Endothelial cell of umbilical vein (primary cell): ENCODE measurements around the gene EPN2. TPM values are rescaled to one million over a fixed set of nuclear protein-coding genes. Genes with fewer than 3 reads are reported as not detected.

Experiments
- BruUV-seq: library from RNA; stranded (reverse); fragments of 400-500 nt; replicated peaks from 2 replicates; lab custom pipeline; 2021; lab: Mats Ljungman, UMichigan
- CTCF ChIA-PET: fragments of 300-600, 350-600 bp; sonication (Branson Sonifier 250); formaldehyde crosslinking; loops from one replicate; lab custom pipeline; 2021; ENCODE audit warnings: antibody characterized with exemption, inconsistent platforms; lab: Charles Lee
- POLR2A ChIA-PET: fragments of 300-600, 350-600 bp; sonication (Branson Sonifier 250); formaldehyde crosslinking; loops from one replicate; lab custom pipeline; 2021; ENCODE audit warnings: antibody characterized with exemption, inconsistent platforms; lab: Charles Lee
- DNase-seq: peaks from one replicate; pipeline ENCODE4 v3.0.0-alpha.2; 2011; ENCODE audit warnings: low read depth, low spot score
- FAIRE-seq: peaks from 2 replicates; lab custom pipeline; 2011; peaks lifted over from hg19 to GRCh38; lab: Jason Lieb, UNC
- H2AFZ ChIP-seq: 2 replicates; pipeline ENCODE4 v1.6.0; 2012; ENCODE audit warnings: low read depth, low read length, control low read depth, inconsistent platforms
- H3K27ac ChIP-seq: 2 replicates; pipeline ENCODE4 v1.5.1; 2011; ENCODE audit warnings: low read depth, mild to moderate bottlenecking, control low read depth, low read length, moderate library complexity; ENCODE audit not compliant: insufficient read depth
- H3K27me3 ChIP-seq, 2 experiments: 2 replicates each; pipeline versions ENCODE4 v1.6.0 to v1.6.1; 2011; ENCODE audit warnings: low read length in 2 of 2, mixed read lengths in 1 of 2; ENCODE audit not compliant: control insufficient read depth in 2 of 2, insufficient read depth in 2 of 2
- H3K36me3 ChIP-seq, 2 experiments: 2 replicates in 1 of 2; 3 replicates in 1 of 2; pipeline ENCODE4 v1.5.1; 2011; ENCODE audit warnings: low read length in 2 of 2, mild to moderate bottlenecking in 1 of 2, moderate library complexity in 1 of 2; ENCODE audit not compliant: control insufficient read depth in 2 of 2, insufficient read depth in 2 of 2; ENCODE audit errors: extremely low read depth in 1 of 2
- H3K4me1 ChIP-seq: 3 replicates; pipeline ENCODE4 v1.5.1; 2011; ENCODE audit warnings: mild to moderate bottlenecking, low read length; ENCODE audit not compliant: control insufficient read depth, insufficient read depth; ENCODE audit errors: extremely low read depth
- H3K4me2 ChIP-seq: 2 replicates; pipeline ENCODE4 v1.6.1; 2011; ENCODE audit warnings: low read length, control low read depth, mixed read lengths; ENCODE audit not compliant: insufficient read depth
- H3K4me3 ChIP-seq, 3 experiments: fragments of 200-600 bp in 1 of 3; sonication (generic), shearing (Covaris generic) in 1 of 3; replicated peaks in 1 of 3; 2 replicates each; pipeline ENCODE4 v1.5.1; 2011 to 2016; ENCODE audit warnings: control low read depth in 3 of 3, low read length in 3 of 3, mild to moderate bottlenecking in 2 of 3, inconsistent platforms in 1 of 3, low read depth in 1 of 3, moderate library complexity in 1 of 3; ENCODE audit not compliant: insufficient read depth in 1 of 3
- H3K79me2 ChIP-seq: 2 replicates; pipeline ENCODE4 v1.6.0; 2012; ENCODE audit warnings: low read length, inconsistent platforms; ENCODE audit not compliant: control insufficient read depth, insufficient read depth
- H3K9ac ChIP-seq: replicated peaks from 2 replicates; pipeline ENCODE3; 2011; ENCODE audit warnings: low read length, control low read depth; ENCODE audit not compliant: insufficient read depth; ENCODE audit errors: extremely low read depth
- H3K9me1 ChIP-seq: replicated peaks from 3 replicates; pipeline ENCODE4 v1.6.0; 2011; ENCODE audit warnings: mild to moderate bottlenecking, low read length; ENCODE audit not compliant: control insufficient read depth, insufficient read depth; ENCODE audit errors: extremely low read depth
- H3K9me3 ChIP-seq: replicated peaks from 2 replicates; pipeline ENCODE4 v1.5.1; 2012; ENCODE audit warnings: low read length, inconsistent platforms; ENCODE audit not compliant: control insufficient read depth, insufficient read depth
- H4K20me1 ChIP-seq: replicated peaks from 2 replicates; pipeline ENCODE3; 2011; ENCODE audit warnings: mild to moderate bottlenecking, low read length; ENCODE audit not compliant: control insufficient read depth, insufficient read depth; ENCODE audit errors: extremely low read depth
- CTCF ChIP-seq, 2 donors: IDR thresholded peaks; 1 replicate in 1 of 2; 2 replicates in 1 of 2; pipeline ENCODE4 v1.5.1; 2011; ENCODE audit warnings: low read length in 2 of 2, mild to moderate bottlenecking in 2 of 2, moderate library complexity in 2 of 2, control low read depth in 1 of 2, inconsistent platforms in 1 of 2, low read depth in 1 of 2; ENCODE audit not compliant: insufficient read depth in 1 of 2; ENCODE audit errors: extremely low read depth in 1 of 2
- EZH2 ChIP-seq: IDR thresholded peaks from 2 replicates; pipeline ENCODE4 v1.6.1; 2012; ENCODE audit warnings: borderline replicate concordance, low read depth, mild to moderate bottlenecking, moderate library complexity, low read length, inconsistent platforms; ENCODE audit not compliant: severe bottlenecking
- FOS ChIP-seq: IDR thresholded peaks from 2 replicates; pipeline ENCODE4 v1.6.1; 2011; ENCODE audit warnings: mild to moderate bottlenecking, low read length, moderate library complexity, borderline replicate concordance; ENCODE audit not compliant: insufficient read depth
- GATA2 ChIP-seq: IDR thresholded peaks from 2 replicates; pipeline ENCODE4 v1.7.0; 2011; ENCODE audit warnings: low read depth, mild to moderate bottlenecking, moderate library complexity, mixed read lengths, low read length; ENCODE audit not compliant: insufficient read length, insufficient read depth
- JUN ChIP-seq: IDR thresholded peaks from 2 replicates; pipeline ENCODE4 v1.6.1; 2011; ENCODE audit warnings: borderline replicate concordance, low read depth; ENCODE audit not compliant: insufficient read length, insufficient read depth
- MAX ChIP-seq: IDR thresholded peaks from 2 replicates; pipeline ENCODE4 v1.6.1; 2011; ENCODE audit not compliant: insufficient read depth, insufficient read length
- MYC ChIP-seq: IDR thresholded peaks from one replicate; pipeline ENCODE4 v1.6.1; 2011; ENCODE audit warnings: mild to moderate bottlenecking, low read depth, low read length
- POLR2A ChIP-seq: IDR thresholded peaks from 2 replicates; pipeline ENCODE4 v1.6.1; 2012; ENCODE audit warnings: low read depth, mild to moderate bottlenecking, control low read depth, low read length
- POLR2AphosphoS5 ChIP-seq: IDR thresholded peaks from 2 replicates; pipeline ENCODE4 v1.6.1; 2012; ENCODE audit warnings: low read depth, mild to moderate bottlenecking, control low read depth, low read length, moderate library complexity; ENCODE audit not compliant: insufficient read depth
- dilution Hi-C: fragments of 300-500 bp; cut with MboI; formaldehyde crosslinking; loops from one replicate; pipeline ENCODE4 v1.15.0; 2019; ENCODE audit warnings: low sequenced_read_pairs; ENCODE audit not compliant: extremely low pct_ligation_motif_present
- intact Hi-C: fragments of 100-400 bp; cut with micrococcal nuclease; formaldehyde crosslinking; loops from one replicate; pipeline ENCODE4 v1.10.0; 2022
- polyA plus RNA-seq, 4 experiments: library from polyadenylated mRNA; depleted of rRNA in 3 of 4; stranded (reverse) in 3 of 4; unstranded in 1 of 4; fragments of >200 nt; gene quantifications; 2 replicates each; pipeline versions ENCODE4 v1.2.1 to v1.2.3, GENCODE V29; 2011 to 2012; ENCODE audit warnings: missing spikeins in 1 of 4
- total RNA-seq: library from RNA; stranded (reverse); gene quantifications from 2 replicates; pipeline ENCODE4 v1.2.3, GENCODE V29; 2021

The EPN2 gene
- total and polyA plus RNA-seq, 2 donors (not counting 3 experiments of a cell fraction or from before 2014, with no cell fraction given) = 40.3 to 70.5 TPM

- dilution Hi-C loops (no loop called here), intact Hi-C loops (no loop called here)
- no TSS peak for BruUV-seq
- no peak overlapping the region for H3K4me2 ChIP-seq
- H3K4me1 ChIP-seq = no peaks in the 10 kb centered on the region
- DNase-seq (no peak), FAIRE-seq (no peak)
- H4K20me1 ChIP-seq = no peaks in the 10 kb centered on the region
- no peak overlapping the region for H3K9ac ChIP-seq
- no peak for TF ChIP-seq POLR2A
- TF ChIP-seq FOS = no peak
- TF ChIP-seq JUN = no peak
- TF ChIP-seq EZH2 = no peak
- TF ChIP-seq CTCF (IDR thresholded peaks at IDR 0.05; ENCODE audit: extremely low read depth in 1 of 2, insufficient read depth in 1 of 2, low read depth in 1 of 2, low read length in 2 of 2) = no peak
- no peak for TF ChIP-seq GATA2
- TF ChIP-seq POLR2AphosphoS5 = no peak
- no peak for TF ChIP-seq MYC
- no peak for TF ChIP-seq MAX
- no peak overlapping the region for H3K27ac ChIP-seq
- CTCF ChIA-PET = interaction anchor here (4.2 kb wide), 1 partner anchor 8 kb away, joined by 23 read pairs; the partner anchor contains the start of gene B9D1
- no peaks in the 10 kb centered on the region for H3K36me3 ChIP-seq
- no peaks in the 10 kb centered on the region for H3K27me3 ChIP-seq
- H3K79me2 ChIP-seq = no peaks in the 10 kb centered on the region
- POLR2A ChIA-PET = no interaction called here
- no peak overlapping the region for H3K4me3 ChIP-seq
- no peaks in the 10 kb centered on the region for H3K9me3 ChIP-seq
- no peaks in the 10 kb centered on the region for H3K9me1 ChIP-seq
- no peak overlapping the region for H2AFZ ChIP-seq
Measured at GRCh38 chr17:19371259-19372010, 134.3 kb downstream of the EPN2 start.
